Karpas-422 (cell line): ENCODE results near the gene TNNI2. TPM values are rescaled to one million over a fixed set of nuclear protein-coding genes. Genes with fewer than 3 reads are reported as not detected.
"Not testable (repeated sequence)": the region's sequence is repeated elsewhere in the genome, so short reads cannot be mapped to it uniquely, and the experiment has no call there.

ENCODE experiments used
- DNase-seq: peaks from one replicate; pipeline ENCODE4 v3.0.0-alpha.2; 2015
- H2AFZ ChIP-seq: fragments of 200-600 bp; sonication (generic); 2 replicates; pipeline ENCODE4 v1.6.1; 2014; ENCODE audit warnings: antibody characterized with exemption, low read length, mixed read lengths
- H3K27ac ChIP-seq: fragments of 200-600 bp; sonication (generic); 2 replicates; pipeline ENCODE4 v1.5.1; 2014; ENCODE audit warnings: mild to moderate bottlenecking, low read length, moderate library complexity
- H3K27me3 ChIP-seq: fragments of 200-600 bp; sonication (generic); 2 replicates; pipeline ENCODE4 v1.6.1; 2014; ENCODE audit warnings: low read length, mixed read lengths
- H3K36me3 ChIP-seq: fragments of 200-600 bp; sonication (generic); 2 replicates; pipeline ENCODE4 v1.6.1; 2014; ENCODE audit warnings: low read length, mixed read lengths; ENCODE audit not compliant: insufficient read depth
- H3K4me1 ChIP-seq: fragments of 200-600 bp; sonication (generic); 2 replicates; pipeline ENCODE4 v1.6.1; 2014; ENCODE audit warnings: mild to moderate bottlenecking, low read length, mixed read lengths
- H3K4me2 ChIP-seq: fragments of 200-600 bp; sonication (generic); 2 replicates; pipeline ENCODE4 v1.6.1; 2014; ENCODE audit warnings: low read length, low read depth, mild to moderate bottlenecking; ENCODE audit not compliant: poor library complexity, severe bottlenecking
- H3K4me3 ChIP-seq: fragments of 200-600 bp; sonication (generic); 2 replicates; pipeline ENCODE4 v1.5.1; 2014; ENCODE audit warnings: mild to moderate bottlenecking, antibody characterized with exemption, low read length, mixed read lengths
- H3K79me2 ChIP-seq: fragments of 200-600 bp; sonication (generic); 2 replicates; pipeline ENCODE4 v1.6.1; 2014; ENCODE audit warnings: mild to moderate bottlenecking, low read length, mixed read lengths
- H3K9ac ChIP-seq: fragments of 200-600 bp; sonication (generic); 2 replicates; pipeline ENCODE4 v1.6.0; 2014; ENCODE audit warnings: low read length
- H3K9me2 ChIP-seq: fragments of 200-600 bp; sonication (generic), shearing (Covaris generic); replicated peaks from 2 replicates; pipeline ENCODE4 v1.6.0; 2014; ENCODE audit warnings: mild to moderate bottlenecking, low read length, moderate library complexity; ENCODE audit not compliant: insufficient read depth
- H3K9me3 ChIP-seq: fragments of 300-700, 200-600 bp; sonication (generic); 2 replicates; pipeline ENCODE4 v1.6.1; 2014; ENCODE audit warnings: low read length, mixed read lengths
- H4K20me1 ChIP-seq: fragments of 200-600 bp; sonication (generic); 2 replicates; pipeline ENCODE4 v1.6.1; 2014; ENCODE audit warnings: mild to moderate bottlenecking, antibody characterized with exemption, low read length, low read depth; ENCODE audit not compliant: insufficient read depth
- total RNA-seq: library from RNA; depleted of rRNA; stranded (reverse); fragments of >200 nt; shearing (Covaris generic); gene quantifications from 2 replicates; pipeline ENCODE4 v1.2.3, GENCODE V29; 2014; ENCODE audit warnings: low replicate concordance

TNNI2 gene
- total RNA-seq, 1 experiment from 2014 or later, result not detected

DNA sequence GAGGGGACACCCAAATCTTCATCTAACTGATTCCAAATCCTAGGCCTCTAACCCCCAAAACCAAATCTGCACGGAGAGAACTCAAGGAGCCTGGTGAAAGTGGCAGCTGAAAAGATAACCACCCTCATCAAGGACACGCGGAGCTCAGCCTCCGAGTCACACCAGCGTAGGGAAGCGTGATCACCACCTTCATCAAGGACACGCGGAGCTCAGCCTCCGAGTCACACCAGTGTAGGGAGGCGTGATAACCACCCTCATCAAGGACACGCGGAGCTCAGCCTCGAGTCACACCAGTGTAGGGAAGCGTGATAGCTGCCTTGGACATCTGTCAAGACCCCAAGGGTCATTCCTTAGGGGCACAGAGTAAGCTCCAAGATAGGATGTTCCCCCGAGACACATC is 33.3 kb upstream of the TNNI2 start:
- Histone ChIP-seq H3K27ac (no peak overlapping the region), H3K79me2 (no peaks in the 10 kb centered on the region), H3K9ac (no peak overlapping the region), H3K9me3 (no peaks in the 10 kb centered on the region), H3K4me1 (no peaks in the 10 kb centered on the region), H3K4me3 (no peak overlapping the region), H3K9me2 (no peaks in the 10 kb centered on the region), H2AFZ (no peak overlapping the region), H3K27me3 (no peaks in the 10 kb centered on the region), H3K36me3 (no peaks in the 10 kb centered on the region), H4K20me1 (no peaks in the 10 kb centered on the region), H3K4me2 (no peak overlapping the region)
- DNase-seq, result no peak

DNA sequence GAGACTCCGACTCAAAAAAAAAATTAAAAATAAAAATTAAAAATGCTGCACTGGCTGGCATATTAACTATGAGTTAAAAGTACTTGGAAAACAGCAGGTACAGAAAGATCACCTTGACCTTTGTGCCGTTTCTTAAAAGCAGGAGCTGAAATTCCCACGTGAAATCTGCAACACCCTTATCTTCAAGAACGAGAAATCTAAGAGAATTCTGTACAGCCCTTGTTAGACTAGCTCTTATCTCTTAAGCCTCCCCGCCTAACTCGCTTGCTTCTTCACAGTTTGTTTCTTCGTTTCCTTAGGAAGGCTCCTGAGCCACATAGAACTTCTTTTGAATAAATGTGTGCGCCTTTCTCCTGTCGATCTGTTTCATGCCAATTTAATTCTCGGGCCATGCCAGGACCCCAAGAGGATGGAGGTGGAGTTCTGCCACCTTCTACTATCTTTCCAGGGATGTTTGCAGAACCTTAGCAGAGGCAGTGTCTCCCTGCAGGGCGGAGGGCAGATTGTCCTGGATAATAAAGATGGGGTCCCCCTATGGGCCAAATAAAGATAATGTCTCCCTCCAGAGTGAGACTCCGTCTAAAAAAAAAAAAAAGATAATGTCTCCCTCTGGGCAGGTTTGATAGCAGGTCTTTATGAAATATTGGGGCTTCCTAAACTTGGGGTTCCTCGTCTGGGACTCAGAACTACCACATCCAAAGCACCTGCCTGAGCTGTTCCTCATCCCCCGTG is 31.4 kb upstream of the TNNI2 start:
- Histone ChIP-seq H3K27ac (no peak overlapping the region), H3K4me1 (no peaks in the 10 kb centered on the region), H3K9me2 (no peaks in the 10 kb centered on the region), H4K20me1 (no peaks in the 10 kb centered on the region), H3K4me2 (no peak overlapping the region), H3K9ac (no peak overlapping the region), H3K4me3 (no peak overlapping the region), H3K9me3 (no peaks in the 10 kb centered on the region), H2AFZ (no peak overlapping the region), H3K27me3 (no peaks in the 10 kb centered on the region), H3K79me2 (no peaks in the 10 kb centered on the region), H3K36me3 (no peaks in the 10 kb centered on the region)
- no peak for DNase-seq

DNA sequence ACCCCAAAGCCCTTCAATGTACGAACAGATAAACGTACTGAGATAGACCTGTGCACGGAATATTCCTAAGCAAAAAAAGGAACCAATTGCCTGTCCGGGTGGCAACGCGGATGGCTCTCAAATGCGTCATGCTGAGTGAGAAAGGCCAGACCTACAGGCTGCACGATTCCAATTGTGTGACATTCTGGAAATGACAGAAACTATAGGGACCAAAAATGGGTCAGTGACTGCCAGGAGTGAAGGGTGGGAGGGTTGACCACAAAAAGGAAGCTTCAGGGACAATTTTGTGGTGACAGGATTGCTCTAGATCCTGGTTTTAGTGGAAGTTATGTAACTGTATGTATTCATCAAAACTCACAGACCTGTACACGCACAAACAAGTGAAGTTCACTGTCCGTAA is 28.0 kb upstream of the TNNI2 start:
- Histone ChIP-seq H3K4me1 (no peaks in the 10 kb centered on the region), H3K9me2 (no peaks in the 10 kb centered on the region), H3K36me3 (no peaks in the 10 kb centered on the region), H3K79me2 (no peaks in the 10 kb centered on the region), H3K9ac (no peak overlapping the region), H3K27me3 (no peaks in the 10 kb centered on the region), H2AFZ (no peak overlapping the region), H3K27ac (no peak overlapping the region), H3K4me3 (no peak overlapping the region), H3K9me3 (no peaks in the 10 kb centered on the region), H4K20me1 (no peaks in the 10 kb centered on the region), H3K4me2 (no peak overlapping the region)
- no peak for DNase-seq

DNA sequence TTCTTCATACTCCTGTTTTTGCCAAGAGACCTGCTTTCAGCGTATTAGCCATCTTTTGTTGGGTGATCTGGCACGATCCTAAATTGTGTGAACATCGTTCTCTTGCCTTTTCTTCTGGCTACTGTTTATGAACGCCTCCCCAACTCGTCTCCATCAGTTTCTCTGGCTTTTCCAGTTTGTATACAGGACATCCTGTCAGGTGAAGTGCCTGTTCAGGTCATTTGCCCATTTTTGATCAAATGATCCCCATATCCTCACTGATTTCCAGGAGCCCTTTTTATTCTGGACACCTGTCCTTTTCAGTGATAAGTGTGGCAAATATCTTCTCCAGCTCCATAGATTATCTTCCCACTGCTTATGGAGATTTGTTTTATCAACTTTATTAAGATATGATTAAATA is 26.5 kb upstream of the TNNI2 start:
- Histone ChIP-seq H3K27me3 (no peaks in the 10 kb centered on the region), H3K36me3 (no peaks in the 10 kb centered on the region), H3K9me3 (no peaks in the 10 kb centered on the region), H3K4me1 (no peaks in the 10 kb centered on the region), H3K27ac (no peak overlapping the region), H3K4me2 (no peak overlapping the region), H4K20me1 (no peaks in the 10 kb centered on the region), H3K79me2 (no peaks in the 10 kb centered on the region), H2AFZ (no peak overlapping the region), H3K9me2 (no peaks in the 10 kb centered on the region), H3K9ac (no peak overlapping the region), H3K4me3 (no peak overlapping the region)
- DNase-seq, result no peak

DNA sequence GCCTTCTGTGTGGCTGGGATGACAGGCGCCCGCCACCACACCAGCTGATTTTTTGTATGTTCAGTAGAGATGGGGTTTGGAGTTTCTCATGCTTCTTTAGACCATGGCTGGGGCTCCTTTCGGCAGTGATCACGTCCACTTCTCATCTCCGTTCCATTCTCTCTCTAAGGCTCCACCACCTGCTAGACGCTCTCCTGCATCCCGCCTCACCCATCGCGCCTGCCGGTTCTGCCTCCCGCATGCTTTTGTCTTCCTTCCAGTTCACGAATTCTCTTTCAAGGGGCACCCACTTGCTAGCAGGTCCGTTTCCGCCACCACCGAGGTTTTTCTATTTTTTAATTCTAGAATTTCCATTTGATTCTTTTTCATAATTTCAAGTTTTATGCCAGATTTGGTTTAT is 26.0 kb upstream of the TNNI2 start:
- Histone ChIP-seq H3K9ac (no peak overlapping the region), H3K4me2 (no peak overlapping the region), H4K20me1 (no peaks in the 10 kb centered on the region), H3K4me1 (no peaks in the 10 kb centered on the region), H3K36me3 (no peaks in the 10 kb centered on the region), H3K9me3 (no peaks in the 10 kb centered on the region), H3K4me3 (no peak overlapping the region), H3K9me2 (no peaks in the 10 kb centered on the region), H3K27ac (no peak overlapping the region), H3K79me2 (no peaks in the 10 kb centered on the region), H2AFZ (no peak overlapping the region), H3K27me3 (no peaks in the 10 kb centered on the region; the same call in 1 of the 2 replicates)
- DNase-seq, result no peak

GRCh38 chr11:1813356-1813755 is 25.4 kb upstream of the TNNI2 start:
- H3K4me3 ChIP-seq, H2AFZ ChIP-seq, H3K4me2 ChIP-seq, H3K4me1 ChIP-seq, H4K20me1 ChIP-seq, H3K79me2 ChIP-seq, H3K9ac ChIP-seq, DNase-seq, H3K27ac ChIP-seq, H3K36me3 ChIP-seq, H3K9me2 ChIP-seq, H3K27me3 ChIP-seq, H3K9me3 ChIP-seq: not testable (repeated sequence)

DNA sequence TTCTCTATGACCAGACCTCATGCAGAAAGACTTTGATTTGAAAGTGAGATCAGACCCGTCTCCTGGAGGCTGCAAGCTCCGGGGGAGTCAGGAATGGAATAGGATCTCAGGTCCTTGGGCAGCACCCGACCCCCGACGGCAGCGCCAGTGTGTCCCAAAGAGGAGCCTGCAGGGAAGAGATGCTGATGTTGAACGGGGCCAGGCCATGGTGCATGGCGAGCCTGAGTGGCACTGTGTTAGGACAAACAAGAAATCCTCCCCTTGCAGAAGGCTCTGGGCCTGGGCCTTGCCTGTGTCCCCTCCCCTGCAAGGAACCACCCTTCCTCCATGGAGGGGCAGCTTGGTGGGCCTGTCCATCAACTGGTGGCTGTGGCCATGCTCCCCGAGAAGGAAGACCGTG is 24.1 kb upstream of the TNNI2 start:
- Histone ChIP-seq H3K79me2 (no peaks in the 10 kb centered on the region), H3K9ac (no peak overlapping the region), H3K9me3 (no peaks in the 10 kb centered on the region), H4K20me1 (no peaks in the 10 kb centered on the region), H3K27me3 (no peaks in the 10 kb centered on the region; the same call in 1 of the 2 replicates), H3K4me2 (no peak overlapping the region), H3K27ac (no peak overlapping the region), H3K36me3 (no peaks in the 10 kb centered on the region), H3K4me3 (no peak overlapping the region), H2AFZ (no peak overlapping the region), H3K9me2 (no peaks in the 10 kb centered on the region), H3K4me1 (no peaks in the 10 kb centered on the region)
- no peak for DNase-seq

- no peak overlapping the region for H3K4me3 ChIP-seq
- H3K9me3 ChIP-seq, result no peaks in the 10 kb centered on the region
- no peak overlapping the region for H3K9ac ChIP-seq
- DNase-seq, result no peak
- no peaks in the 10 kb centered on the region for H3K79me2 ChIP-seq
- H3K36me3 ChIP-seq, result no peaks in the 10 kb centered on the region
- H3K27ac ChIP-seq, result no peak overlapping the region
- H2AFZ ChIP-seq, result no peak overlapping the region
- no peaks in the 10 kb centered on the region for H3K9me2 ChIP-seq
- no peaks in the 10 kb centered on the region; the same call in 1 of the 2 replicates for H3K27me3 ChIP-seq
- no peaks in the 10 kb centered on the region for H3K4me1 ChIP-seq
- H4K20me1 ChIP-seq, result no peaks in the 10 kb centered on the region
- H3K4me2 ChIP-seq, result no peak overlapping the region
Measured at GRCh38 chr11:1815311-1815710, 23.5 kb upstream of the TNNI2 start.
